ENCODE data around the gene SLC66A1. TPM values are rescaled to one million over a fixed set of nuclear protein-coding genes. Genes with fewer than 3 reads are reported as not detected.

The SLC66A1 gene
- polyA plus RNA-seq, 2 of the 4 experiments (the other 2 are of a cell fraction) = 5.6 to 12.6 TPM

- TF ChIP-seq MAFK (IDR thresholded peaks at IDR 0.05; ENCODE audit: partially characterized antibody) = no peak
Observed at GRCh38 chr1:19338323-19338762, 26.2 kb downstream of the SLC66A1 start (continued).

- TF ChIP-seq RARB (CRISPR knock-in tag; IDR thresholded peaks at IDR 0.05) = no peak
- TF ChIP-seq EP300 (IDR thresholded peaks at IDR 0.05) = no peak
- no peak for TF ChIP-seq FOSL2 (IDR thresholded peaks at IDR 0.05)
- no peak for TF ChIP-seq FOSL2 (CRISPR knock-in tag; IDR thresholded peaks at IDR 0.05)
- no peak for TF ChIP-seq RNF2 (IDR thresholded peaks at IDR 0.05; ENCODE audit: borderline replicate concordance, low read depth)
- no peak for TF ChIP-seq PBX3 (IDR thresholded peaks at IDR 0.05)
- TF ChIP-seq HMGXB4 (CRISPR knock-in tag; IDR thresholded peaks at IDR 0.05; ENCODE audit: borderline replicate concordance) = no peak
- TF ChIP-seq GATA3 (IDR thresholded peaks at IDR 0.05; ENCODE audit: borderline replicate concordance) = no peak
- TF ChIP-seq HOXB13 (CRISPR knock-in tag; IDR thresholded peaks at IDR 0.05; ENCODE audit: low read depth) = no peak
- TF ChIP-seq ATOH8 (CRISPR knock-in tag; IDR thresholded peaks at IDR 0.05; ENCODE audit: low read depth) = no peak
- no peak for TF ChIP-seq ZFP36 (IDR thresholded peaks at IDR 0.05; ENCODE audit: borderline replicate concordance, partially characterized antibody)
- no peak for TF ChIP-seq PHF8 (IDR thresholded peaks at IDR 0.05; ENCODE audit: borderline replicate concordance, low read depth)
- no peak for TF ChIP-seq BHLHE40 (IDR thresholded peaks at IDR 0.05; ENCODE audit: low read depth, low read length)
- no peak for TF ChIP-seq MAX (IDR thresholded peaks at IDR 0.05)
- no peak for TF ChIP-seq CBX2 (IDR thresholded peaks at IDR 0.05; ENCODE audit: borderline replicate concordance, low read depth)
- no peak for TF ChIP-seq SREBF2 (IDR thresholded peaks at IDR 0.05)
- DNase-seq (ENCODE audit: low read depth in 1 of 2, low spot score in 1 of 2) = no peak
- no peak for ATAC-seq
- H3K4me1 ChIP-seq = no peaks in the 10 kb centered on the region
- POLR2A ChIA-PET = no interaction called here
- no peak overlapping the region for H3K4me3 ChIP-seq
- H3K9me3 ChIP-seq = no peaks in the 10 kb centered on the region
- no peak for FAIRE-seq
- 89% methylated on average over 17 of the region's 19 CpGs for WGBS (ENCODE audit: missing lambda C conversion rate)
- no peak overlapping the region for H3K27ac ChIP-seq
- H3K4me2 ChIP-seq = no peak overlapping the region
- CTCF ChIA-PET = interaction anchor here (1.0 to 1.7 kb wide), 2 partner anchors 9 to 312 kb away, joined by 3 to 8 read pairs; no protein-coding TSS in a partner anchor
Observed at GRCh38 chr1:19339214-19339861, 27.2 kb downstream of the SLC66A1 start.

GRCh38 chr1:19340387-19340937, 28.3 kb downstream of the SLC66A1 start:
- POLR2A ChIA-PET = no interaction called here
- no peak overlapping the region for H3K27ac ChIP-seq
- no peak for FAIRE-seq
- no peak for DNase-seq (ENCODE audit: low read depth in 1 of 2, low spot score in 1 of 2)
- ATAC-seq = no peak
- 92% methylated on average over 14 of the region's 14 CpGs for WGBS (ENCODE audit: missing lambda C conversion rate)
- no peaks in the 10 kb centered on the region for H3K9me3 ChIP-seq
- TF ChIP-seq MYC (IDR thresholded peaks at IDR 0.05; ENCODE audit: borderline replicate concordance, low read length) (no peak), CHD2 (IDR thresholded peaks at IDR 0.05; ENCODE audit: low read length, partially characterized antibody) (no peak), CHD4 (IDR thresholded peaks at IDR 0.05; ENCODE audit: borderline replicate concordance) (no peak), CBX8 (IDR thresholded peaks at IDR 0.05) (no peak), KDM1A (IDR thresholded peaks at IDR 0.05; ENCODE audit: low read depth) (0 out of 2 replicates have a peak, but pooled peaks have one; percentile 37)
- no peak overlapping the region for H3K4me2 ChIP-seq
- CTCF ChIA-PET = interaction anchor here (0.7 to 2.4 kb wide), 6 partner anchors 9 to 311 kb away, joined by 3 to 8 read pairs (median 4); partner anchors contain the start of genes AKR7A2 and SLC66A1
- H3K4me1 ChIP-seq = no peaks in the 10 kb centered on the region
- H3K4me3 ChIP-seq = no peak overlapping the region

Data from A549 (cell line).